Pancreas (tissue), 10 donors: ENCODE data around the gene BMPR1A. TPM values are rescaled to one million over a fixed set of nuclear protein-coding genes. Genes with fewer than 3 reads are reported as not detected.

Experiments
- ATAC-seq, 4 donors: fragments of 200-7000 bp; cut with Tn5 transposase; one replicate each; pipeline versions ENCODE4 v1.8.0 to v1.9.1; 2020; ENCODE audit warnings: mild to moderate bottlenecking in 4 of 4, moderate library complexity in 4 of 4
- DNase-seq, 6 donors: peaks; one replicate each; pipeline ENCODE4 v3.0.0-alpha.2; 2020
- FAIRE-seq: peaks from 2 replicates; lab custom pipeline; 2012; peaks lifted over from hg19 to GRCh38; lab: Jason Lieb, UNC
- H3K27ac ChIP-seq, 4 donors: fragments of 200-600 bp; sonication (generic); 1 replicate in 3 of 4; 2 replicates in 1 of 4; pipeline versions ENCODE4 v1.5.0 to v1.8.0; 2020
- H3K27me3 ChIP-seq, 4 donors: fragments of 200-600 bp; one replicate each; pipeline ENCODE4 v1.8.0; 2021
- H3K36me3 ChIP-seq, 3 donors: fragments of 200-600 bp; sonication (generic) in 1 of 3; one replicate each; pipeline versions ENCODE4 v1.5.0 to v1.8.0; 2020 to 2021
- H3K4me1 ChIP-seq, 3 donors: fragments of 200-600 bp; one replicate each; pipeline ENCODE4 v1.8.0; 2021
- H3K4me3 ChIP-seq, 4 donors: fragments of 200-600 bp; sonication (generic) in 2 of 4; one replicate each; pipeline versions ENCODE4 v1.5.0 to v1.8.0; 2020 to 2021
- H3K9me3 ChIP-seq, 4 donors: fragments of 200-600 bp; one replicate each; pipeline ENCODE4 v1.8.0; 2021
- WGBS, 2 donors: extraction: QIAGEN DNeasy Blood & Tissue Kit; methylation state at CpG; one replicate each; pipeline ENCODE4 v1.1.7; 2013; 5-methylcytosine and 5-hydroxymethylcytosine counted together
- intact Hi-C, 3 donors: fragments of 100-400 bp; cut with DNase I; formaldehyde crosslinking; loops; one replicate each; pipeline versions ENCODE4 v1.11.1 to v1.14.2; 2022
- polyA plus RNA-seq, 2 donors: library from polyadenylated mRNA; stranded (reverse); fragments of 200-250 nt; gene quantifications; one replicate each; pipeline ENCODE4 v1.2.3, GENCODE V29; 2013
- total RNA-seq, 6 donors: library from RNA; stranded (reverse); fragmentation: NEBNext Ultra II Directional in 4 of 6; extraction: Animal tissue kit (Norgen Biotek cat#: 25700) in 4 of 6; gene quantifications; one replicate each; pipeline versions ENCODE4 v1.2.1 to v1.2.4, GENCODE V29; 2021 to 2023
- TF ChIP-seq, protein P1 (sequence below), 4 donors: fragments of 200-600 bp; sonication (generic) in 3 of 4; IDR thresholded peaks; one replicate each; pipeline versions ENCODE4 v1.5.0 to v1.8.0; 2021; ENCODE audit warnings: antibody characterized with exemption in 4 of 4
- donor health status: healthy with polysubstance abuse.
- donor health status: DM: no; HTN: no; CAD: no; lungs with moderate emphysema.
- donor health status: DM: no; HTN: no; CAD: no.
- donor health status: control.
- donor health status: control.
- donor health status: Bipolar disorder and iron deficiency.
- donor health status: DM: yes; HTN: yes; CAD: no.
- donor health status: DM: no; HTN: no; CAD: no.
- donor health status: DM: no; HTN: no; CAD: no.
- donor health status: DM: yes; HTN: yes; CAD: no.

Gene BMPR1A
- total and polyA plus RNA-seq, 8 donors = 3.5 to 22.3 (median 11.1) TPM

DNA sequence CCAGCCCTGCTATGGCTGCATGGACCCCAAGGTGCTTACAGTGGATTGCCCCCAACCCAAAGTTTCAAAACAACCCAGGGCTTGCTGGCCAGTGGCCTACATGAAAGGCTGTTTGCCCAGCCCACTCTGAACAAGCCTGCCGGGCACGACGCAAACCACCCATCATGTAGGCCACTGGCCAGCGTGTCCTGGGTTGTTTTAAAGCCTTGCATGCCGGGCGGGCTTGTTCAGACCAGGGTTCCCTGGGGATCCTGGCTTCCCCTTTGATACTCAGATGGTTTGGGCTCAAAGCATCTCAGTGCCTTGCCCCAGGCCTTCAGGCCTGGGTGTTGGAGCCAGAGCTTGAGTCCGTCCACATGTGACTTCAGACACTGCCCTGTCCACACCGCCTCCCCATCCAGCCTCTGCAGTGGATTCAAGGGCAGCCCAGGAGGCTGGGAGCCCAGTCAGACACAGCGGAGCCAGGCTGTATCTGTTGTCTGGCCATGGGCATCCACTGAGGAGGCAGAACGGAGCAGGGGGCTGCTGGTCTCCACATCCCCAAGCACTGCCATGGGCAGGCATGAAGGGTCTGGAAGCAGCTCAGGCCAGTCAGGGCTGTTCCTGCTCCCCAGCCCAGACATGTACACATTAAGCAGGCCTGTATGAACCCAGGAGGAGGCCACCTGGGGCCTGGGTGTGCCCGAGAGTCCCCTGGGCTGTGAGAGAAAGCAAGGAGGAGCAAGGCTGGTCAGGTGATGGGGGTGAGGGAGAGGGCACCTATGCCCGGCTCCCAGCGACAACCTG lies 207.8 kb downstream of the BMPR1A start:
- DNase-seq (peak in 2 of 6 donors; percentile 47 to 48), ATAC-seq (no peak), FAIRE-seq (no peak)
- intact Hi-C loops = loop anchor here in 1 of 3 donors (5.0 kb wide), 1 partner anchor 272 kb away; no protein-coding TSS in a partner anchor
- Histone ChIP-seq H3K27me3 (no peaks in the 10 kb centered on the region), H3K27ac (no peak overlapping the region), H3K4me1 (peaks cover 0 to 5% (median 0%) of the 10 kb centered on the region in 3 donors), H3K36me3 (no peaks in the 10 kb centered on the region), H3K9me3 (no peaks in the 10 kb centered on the region), H3K4me3 (no peak overlapping the region)
- TF ChIP-seq, protein P1, sequence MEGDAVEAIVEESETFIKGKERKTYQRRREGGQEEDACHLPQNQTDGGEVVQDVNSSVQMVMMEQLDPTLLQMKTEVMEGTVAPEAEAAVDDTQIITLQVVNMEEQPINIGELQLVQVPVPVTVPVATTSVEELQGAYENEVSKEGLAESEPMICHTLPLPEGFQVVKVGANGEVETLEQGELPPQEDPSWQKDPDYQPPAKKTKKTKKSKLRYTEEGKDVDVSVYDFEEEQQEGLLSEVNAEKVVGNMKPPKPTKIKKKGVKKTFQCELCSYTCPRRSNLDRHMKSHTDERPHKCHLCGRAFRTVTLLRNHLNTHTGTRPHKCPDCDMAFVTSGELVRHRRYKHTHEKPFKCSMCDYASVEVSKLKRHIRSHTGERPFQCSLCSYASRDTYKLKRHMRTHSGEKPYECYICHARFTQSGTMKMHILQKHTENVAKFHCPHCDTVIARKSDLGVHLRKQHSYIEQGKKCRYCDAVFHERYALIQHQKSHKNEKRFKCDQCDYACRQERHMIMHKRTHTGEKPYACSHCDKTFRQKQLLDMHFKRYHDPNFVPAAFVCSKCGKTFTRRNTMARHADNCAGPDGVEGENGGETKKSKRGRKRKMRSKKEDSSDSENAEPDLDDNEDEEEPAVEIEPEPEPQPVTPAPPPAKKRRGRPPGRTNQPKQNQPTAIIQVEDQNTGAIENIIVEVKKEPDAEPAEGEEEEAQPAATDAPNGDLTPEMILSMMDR (IDR thresholded peaks at IDR 0.05) = no peak
- 78 to 83% methylated on average over 13 of the region's 13 CpGs for WGBS, 2 donors

DNA sequence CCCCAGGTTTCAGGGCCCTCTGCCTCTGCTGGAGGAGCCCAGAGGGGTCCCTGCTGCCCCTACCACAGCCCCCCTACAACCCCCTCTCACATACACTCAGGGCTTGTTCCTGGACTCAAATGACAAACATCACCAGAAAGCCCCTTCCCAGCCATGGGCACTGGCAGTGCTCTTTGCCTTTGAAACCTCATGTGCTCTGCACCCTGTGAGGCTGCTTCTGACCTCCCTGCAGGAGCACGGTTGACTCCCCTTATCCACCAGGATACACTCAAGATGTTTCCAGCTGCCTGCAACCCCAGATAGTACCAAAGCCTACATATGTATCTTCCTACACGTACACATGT lies 208.4 kb downstream of the BMPR1A start:
- no peaks in the 10 kb centered on the region for H3K36me3 ChIP-seq
- TF ChIP-seq, protein P1 (IDR thresholded peaks at IDR 0.05) = no peak

DNA sequence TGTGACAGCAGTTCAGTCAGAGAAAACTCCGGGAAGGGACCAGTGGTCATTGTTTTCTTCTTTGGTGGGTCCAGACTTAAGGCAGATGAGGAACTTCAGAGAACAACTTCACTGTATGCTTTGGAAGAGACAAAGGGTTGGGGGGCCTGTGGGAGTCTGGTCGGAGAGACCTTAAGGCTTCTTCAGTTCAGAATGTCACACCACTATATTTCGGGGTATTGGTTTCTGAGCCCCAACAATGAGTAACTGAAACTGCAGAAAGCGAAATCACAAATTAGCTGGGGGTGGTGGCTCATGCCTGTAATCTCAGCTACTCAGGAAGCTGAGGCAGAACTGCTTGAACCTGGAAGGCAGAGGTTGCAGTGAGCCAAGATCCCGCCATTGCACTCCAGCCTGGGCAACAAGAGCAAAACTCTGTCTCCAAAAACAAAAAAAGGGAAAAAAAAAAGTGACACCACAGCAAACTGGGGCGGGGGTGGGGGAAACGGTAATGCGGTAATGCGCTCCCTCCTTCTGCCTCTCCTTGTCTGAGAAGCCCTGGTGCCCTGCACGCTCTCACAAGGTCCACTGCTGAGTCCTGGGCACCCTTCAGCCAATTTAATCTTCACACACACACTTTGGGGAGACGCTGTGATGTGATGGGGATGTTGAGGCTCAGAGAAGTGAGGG lies 209.7 kb downstream of the BMPR1A start:
- Histone ChIP-seq H3K4me1 (peaks cover 0 to 5% (median 0%) of the 10 kb centered on the region in 3 donors), H3K9me3 (no peaks in the 10 kb centered on the region), H3K4me3 (no peak overlapping the region), H3K36me3 (no peaks in the 10 kb centered on the region), H3K27ac (no peak overlapping the region), H3K27me3 (no peaks in the 10 kb centered on the region)
- intact Hi-C loops = no loop called here
- no peak for DNase-seq
- TF ChIP-seq, protein P1 (IDR thresholded peaks at IDR 0.05) = no peak
- no peak for ATAC-seq
- FAIRE-seq = no peak
- WGBS, 2 donors = 78 to 82% methylated on average over 11 of the region's 11 CpGs

More for the DNA sequence above, 208.4 kb downstream of the BMPR1A start:
- H3K27ac ChIP-seq = no peak overlapping the region
- H3K27me3 ChIP-seq = no peaks in the 10 kb centered on the region
- H3K4me3 ChIP-seq = no peak overlapping the region
- intact Hi-C loops = loop anchor here in 1 of 3 donors (5.0 kb wide), 1 partner anchor 273 kb away; no protein-coding TSS in a partner anchor
- H3K4me1 ChIP-seq = peaks cover 0 to 5% (median 0%) of the 10 kb centered on the region in 3 donors
- 70 to 72% methylated on average over 2 of the region's 2 CpGs for WGBS, 2 donors
- DNase-seq (peak in 1 of 6 donors; percentile 35), FAIRE-seq (no peak), ATAC-seq (no peak)
- no peaks in the 10 kb centered on the region for H3K9me3 ChIP-seq

DNA sequence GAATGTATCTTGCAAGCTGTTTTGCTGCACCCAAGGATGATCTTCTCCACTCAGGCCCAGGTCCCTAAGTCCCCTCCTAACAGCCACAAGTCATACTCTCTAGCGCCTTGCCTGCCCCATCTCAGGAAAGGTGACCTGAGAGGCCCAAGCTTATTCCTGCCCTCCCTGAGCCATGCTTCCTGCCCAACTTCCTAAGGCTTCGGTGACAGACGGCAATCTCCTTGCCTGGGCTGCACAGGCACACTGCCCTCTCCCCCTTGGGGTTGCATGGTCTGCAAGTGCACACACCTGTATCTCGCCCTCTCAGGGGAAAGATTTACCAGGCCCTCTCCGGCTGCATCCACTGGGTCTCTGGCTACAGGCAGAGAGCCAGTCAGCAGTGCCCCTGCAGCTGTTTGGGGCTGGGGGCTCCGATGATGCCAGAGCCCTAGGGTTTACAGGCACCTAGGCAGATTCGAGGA lies 211.1 kb downstream of the BMPR1A start:
- 87 to 89% methylated on average over 7 of the region's 7 CpGs for WGBS, 2 donors
- intact Hi-C loops = no loop called here
- TF ChIP-seq, protein P1 (IDR thresholded peaks at IDR 0.05) = no peak
- no peak for ATAC-seq
- no peaks in the 10 kb centered on the region for H3K27me3 ChIP-seq
- no peak for FAIRE-seq
- peak in 2 of 6 donors; percentile 54 to 60 for DNase-seq
- H3K9me3 ChIP-seq = no peaks in the 10 kb centered on the region
- H3K36me3 ChIP-seq = no peaks in the 10 kb centered on the region
- no peak overlapping the region for H3K4me3 ChIP-seq
- peaks cover 5 to 9% (median 7%) of the 10 kb centered on the region in 3 donors for H3K4me1 ChIP-seq
- no peak overlapping the region for H3K27ac ChIP-seq
